Fibroblast of pulmonary artery (primary cell): ENCODE data around the gene LRRIQ4.
A peak's percentile ranks its signal among the peaks of the same experiment; 100 is the strongest.

Source experiments
- DNase-seq: peaks from one replicate; pipeline ENCODE4 v3.0.0-alpha.2; 2010; ENCODE audit warnings: low read depth
- H3K4me3 ChIP-seq: replicated peaks from 2 replicates; pipeline ENCODE4 v1.5.1; 2011; ENCODE audit warnings: low read depth, mild to moderate bottlenecking, control low read depth, low read length, moderate library complexity
- TF ChIP-seq, protein P1 (sequence below): IDR thresholded peaks from 2 replicates; pipeline ENCODE4 v1.5.1; 2011; ENCODE audit warnings: mild to moderate bottlenecking, control low read depth, low read length, inconsistent platforms; ENCODE audit errors: missing control alignments

Gene LRRIQ4

DNA sequence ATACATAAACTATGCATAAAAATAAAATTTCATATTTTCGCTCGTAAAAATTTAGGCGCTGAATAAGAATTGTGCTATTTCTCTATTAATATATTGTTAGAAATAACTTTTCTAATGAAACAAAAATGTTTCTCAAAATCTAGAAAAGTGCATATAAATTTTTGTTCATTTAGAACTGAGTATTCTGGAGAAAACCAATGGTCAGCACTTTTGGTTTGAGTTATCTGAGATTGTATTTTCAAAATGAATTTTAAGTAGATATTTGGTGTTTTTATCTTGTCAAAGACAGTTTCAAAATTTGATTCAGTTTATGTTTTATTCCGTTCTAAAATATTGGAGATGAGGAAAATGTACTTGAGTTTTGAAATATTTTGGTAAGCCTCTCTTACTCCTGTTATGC lies 25.6 kb upstream of the LRRIQ4 start:
- no peak overlapping the region for H3K4me3 ChIP-seq
- DNase-seq: no peak
- TF ChIP-seq, protein P1, sequence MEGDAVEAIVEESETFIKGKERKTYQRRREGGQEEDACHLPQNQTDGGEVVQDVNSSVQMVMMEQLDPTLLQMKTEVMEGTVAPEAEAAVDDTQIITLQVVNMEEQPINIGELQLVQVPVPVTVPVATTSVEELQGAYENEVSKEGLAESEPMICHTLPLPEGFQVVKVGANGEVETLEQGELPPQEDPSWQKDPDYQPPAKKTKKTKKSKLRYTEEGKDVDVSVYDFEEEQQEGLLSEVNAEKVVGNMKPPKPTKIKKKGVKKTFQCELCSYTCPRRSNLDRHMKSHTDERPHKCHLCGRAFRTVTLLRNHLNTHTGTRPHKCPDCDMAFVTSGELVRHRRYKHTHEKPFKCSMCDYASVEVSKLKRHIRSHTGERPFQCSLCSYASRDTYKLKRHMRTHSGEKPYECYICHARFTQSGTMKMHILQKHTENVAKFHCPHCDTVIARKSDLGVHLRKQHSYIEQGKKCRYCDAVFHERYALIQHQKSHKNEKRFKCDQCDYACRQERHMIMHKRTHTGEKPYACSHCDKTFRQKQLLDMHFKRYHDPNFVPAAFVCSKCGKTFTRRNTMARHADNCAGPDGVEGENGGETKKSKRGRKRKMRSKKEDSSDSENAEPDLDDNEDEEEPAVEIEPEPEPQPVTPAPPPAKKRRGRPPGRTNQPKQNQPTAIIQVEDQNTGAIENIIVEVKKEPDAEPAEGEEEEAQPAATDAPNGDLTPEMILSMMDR: no peak

DNA sequence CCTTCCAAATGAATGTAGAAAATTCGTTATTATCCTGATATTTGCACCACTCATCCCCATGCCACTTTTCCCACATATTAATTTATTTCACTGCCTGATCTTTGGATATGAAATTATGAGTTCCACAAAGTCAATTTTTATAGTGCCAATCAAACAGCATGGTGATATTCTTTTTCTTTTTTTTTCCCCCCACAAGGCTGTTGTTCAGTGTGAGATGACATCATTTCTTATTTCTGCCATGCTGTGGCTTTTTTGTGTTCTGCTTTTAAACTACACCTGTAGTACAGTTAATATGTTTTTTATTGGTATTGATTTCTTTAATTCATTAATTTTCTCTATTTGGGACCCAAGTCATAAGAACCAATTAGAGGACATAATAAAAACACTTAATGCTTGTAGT lies 24.9 kb upstream of the LRRIQ4 start:
- H3K4me3 ChIP-seq: no peak overlapping the region
- TF ChIP-seq, protein P1: no peak
- DNase-seq: no peak

DNA sequence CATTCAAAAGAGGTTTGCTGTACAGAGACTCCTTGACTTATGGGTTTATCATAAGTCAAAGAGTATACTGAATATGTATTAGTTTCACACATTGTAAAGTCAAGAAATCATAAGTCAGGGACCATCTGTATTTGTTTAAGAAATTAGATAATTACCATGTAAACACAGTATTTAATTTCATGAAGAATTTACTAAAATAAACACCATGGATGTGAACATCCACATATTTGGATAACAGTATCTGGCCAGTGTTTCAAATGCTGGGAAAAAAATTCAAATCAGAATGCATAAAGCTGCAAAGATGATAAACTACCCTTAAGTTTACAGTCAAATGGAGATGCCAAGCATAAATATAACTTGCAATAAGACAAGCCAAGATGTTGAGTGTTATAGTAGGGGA lies 22.5 kb upstream of the LRRIQ4 start:
- no peak overlapping the region for H3K4me3 ChIP-seq
- TF ChIP-seq, protein P1: no peak
- DNase-seq: no peak

DNA sequence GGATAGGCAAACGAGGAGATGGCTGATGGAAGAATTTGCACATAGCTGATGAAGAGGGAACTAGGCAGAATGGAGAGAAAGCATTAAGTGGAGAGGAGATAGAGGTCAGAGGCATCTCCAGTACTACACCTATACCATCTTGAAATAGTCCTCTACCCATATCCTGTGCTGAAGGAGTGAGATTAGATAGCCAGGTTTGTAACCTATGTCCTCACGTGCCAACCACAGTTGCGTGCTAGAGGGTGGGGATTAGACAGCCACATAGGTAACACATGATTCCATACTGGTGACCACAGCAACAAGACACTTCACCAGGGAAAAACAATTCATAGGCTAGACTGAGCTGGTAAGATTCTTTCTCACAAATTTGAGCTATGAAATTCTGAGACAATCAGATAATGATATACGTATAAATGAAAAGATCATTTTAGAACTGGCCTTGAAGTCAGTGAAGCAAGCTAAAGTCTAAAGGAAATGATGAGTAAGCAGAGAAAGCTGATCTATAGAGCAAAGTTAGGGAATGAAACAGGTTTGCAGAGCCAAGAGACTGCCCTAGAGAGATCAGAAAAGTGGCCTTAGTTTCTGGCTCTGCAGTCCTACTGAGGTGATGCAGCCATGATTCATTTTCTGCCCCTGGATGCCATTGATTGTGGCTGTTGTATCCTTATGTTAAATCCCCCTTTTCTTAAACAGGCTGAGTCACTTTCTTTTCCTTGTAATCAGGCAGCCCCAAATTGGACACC lies 21.8 kb upstream of the LRRIQ4 start:
- no peak overlapping the region for H3K4me3 ChIP-seq
- TF ChIP-seq, protein P1: no peak
- DNase-seq: peak; percentile 27

DNA sequence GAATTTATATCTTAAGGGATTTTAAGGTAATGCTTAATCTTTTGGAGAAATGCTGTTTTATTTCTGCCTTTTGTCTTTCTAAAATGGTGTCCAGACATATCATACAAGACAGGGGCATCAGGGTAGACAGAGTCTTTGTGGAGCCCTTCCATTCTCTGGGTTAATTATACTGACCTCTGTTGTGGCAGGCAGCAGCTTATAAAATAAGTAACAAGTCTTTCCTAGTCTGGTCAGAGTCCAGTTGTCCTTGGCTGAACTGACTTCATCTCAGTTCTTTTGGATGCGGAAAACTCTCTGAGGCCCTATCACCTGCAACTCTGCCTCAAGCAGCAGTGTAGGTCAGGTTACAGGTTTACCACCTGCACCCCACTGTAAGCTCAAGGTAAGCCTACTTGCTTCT lies 20.3 kb upstream of the LRRIQ4 start:
- no peak for DNase-seq
- TF ChIP-seq, protein P1: no peak

DNA sequence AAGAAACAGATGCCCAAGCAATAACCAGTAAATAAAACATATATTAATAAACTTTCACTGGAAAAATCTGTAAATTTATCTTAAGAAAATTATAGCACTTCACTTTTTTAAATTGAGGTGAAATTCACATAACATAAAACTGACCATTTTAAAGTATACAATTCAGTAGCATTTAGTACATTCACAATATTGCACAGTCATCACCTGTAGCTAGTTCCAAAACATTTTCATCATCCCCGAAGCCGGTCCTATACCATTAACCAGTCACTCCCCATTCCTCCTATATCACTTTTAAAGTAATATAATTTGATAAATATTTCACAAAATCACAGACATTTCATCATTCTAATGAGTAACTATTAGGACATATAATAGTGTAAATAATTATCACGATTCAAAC lies 8.0 kb upstream of the LRRIQ4 start:
- DNase-seq: no peak
- TF ChIP-seq, protein P1: no peak
- H3K4me3 ChIP-seq: no peak overlapping the region

More for the DNA sequence above, 20.3 kb upstream of the LRRIQ4 start:
- no peak overlapping the region for H3K4me3 ChIP-seq

DNA sequence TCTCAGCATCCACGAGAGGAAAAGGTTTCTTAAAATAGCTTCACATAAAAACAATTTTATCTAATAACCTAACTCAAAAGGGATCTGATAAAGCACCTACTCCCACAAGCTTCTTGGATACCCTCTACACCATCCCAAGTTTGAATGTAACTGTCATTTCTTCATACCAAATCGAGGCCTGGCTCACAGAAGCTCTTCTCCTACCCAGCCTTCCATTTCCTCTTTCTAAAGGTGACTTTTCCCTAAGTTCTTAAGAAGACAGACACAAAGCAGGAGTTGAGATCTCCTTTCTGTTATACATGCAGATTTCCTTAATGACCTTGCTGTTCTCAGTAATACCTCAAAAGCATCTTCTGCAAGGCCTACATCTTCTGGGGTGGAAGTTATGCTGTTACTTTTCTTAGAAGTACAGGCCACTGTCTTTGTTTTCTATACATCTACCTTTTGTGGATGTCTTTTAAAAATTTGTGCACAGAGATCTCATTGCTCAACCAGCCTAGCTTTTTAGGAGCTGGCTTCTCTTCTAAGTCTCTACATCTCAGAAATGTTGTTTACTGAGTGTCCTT lies 3.4 kb upstream of the LRRIQ4 start:
- H3K4me3 ChIP-seq: no peak overlapping the region
- DNase-seq: no peak
- TF ChIP-seq, protein P1: no peak
